Measurements from ENCODE around the gene PLEKHA6. TPM values are rescaled to one million over a fixed set of nuclear protein-coding genes. Genes with fewer than 3 reads are reported as not detected.

The PLEKHA6 gene
- total RNA-seq, 4 donors from 2014 or later, result 4.3 to 13.2 (median 7.7) TPM

- Histone ChIP-seq H3K27me3 (peaks cover 0 to 15% (median 4%) of the 10 kb centered on the region in 3 donors), H3K36me3 (no peaks in the 10 kb centered on the region), H3K9me3 (no peaks in the 10 kb centered on the region), H3K4me3 (no peak overlapping the region), H3K27ac (peak overlapping the region; percentile 39 to 75 (median 68)), H3K4me1 (peaks cover 21 to 22% of the 10 kb centered on the region in 2 donors)
- intact Hi-C loops (cut with DNase I; ENCODE audit: low total_unique reads) (no loop called here), in situ Hi-C loops (cut with MboI; ENCODE audit: low sequenced_read_pairs in 4 of 4) (no loop called here)
- DNase-seq (peak in 1 of 2 donors; percentile 54), ATAC-seq (peak; percentile 74 to 81)
- TF ChIP-seq, protein P1, sequence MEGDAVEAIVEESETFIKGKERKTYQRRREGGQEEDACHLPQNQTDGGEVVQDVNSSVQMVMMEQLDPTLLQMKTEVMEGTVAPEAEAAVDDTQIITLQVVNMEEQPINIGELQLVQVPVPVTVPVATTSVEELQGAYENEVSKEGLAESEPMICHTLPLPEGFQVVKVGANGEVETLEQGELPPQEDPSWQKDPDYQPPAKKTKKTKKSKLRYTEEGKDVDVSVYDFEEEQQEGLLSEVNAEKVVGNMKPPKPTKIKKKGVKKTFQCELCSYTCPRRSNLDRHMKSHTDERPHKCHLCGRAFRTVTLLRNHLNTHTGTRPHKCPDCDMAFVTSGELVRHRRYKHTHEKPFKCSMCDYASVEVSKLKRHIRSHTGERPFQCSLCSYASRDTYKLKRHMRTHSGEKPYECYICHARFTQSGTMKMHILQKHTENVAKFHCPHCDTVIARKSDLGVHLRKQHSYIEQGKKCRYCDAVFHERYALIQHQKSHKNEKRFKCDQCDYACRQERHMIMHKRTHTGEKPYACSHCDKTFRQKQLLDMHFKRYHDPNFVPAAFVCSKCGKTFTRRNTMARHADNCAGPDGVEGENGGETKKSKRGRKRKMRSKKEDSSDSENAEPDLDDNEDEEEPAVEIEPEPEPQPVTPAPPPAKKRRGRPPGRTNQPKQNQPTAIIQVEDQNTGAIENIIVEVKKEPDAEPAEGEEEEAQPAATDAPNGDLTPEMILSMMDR (IDR thresholded peaks at IDR 0.05 in 4 of 5, conservative IDR thresholded peaks at IDR 0.05 in 1 of 5), result no peak
- no peak for TF ChIP-seq POLR2A (IDR thresholded peaks at IDR 0.05)
Observed at GRCh38 chr1:204293605-204294337, 66.0 kb downstream of the PLEKHA6 start.

- DNase-seq (no peak), ATAC-seq (no peak)
- H3K4me1 ChIP-seq, result peaks cover 22 to 27% of the 10 kb centered on the region in 2 donors
- H3K27me3 ChIP-seq, result peaks cover 0 to 18% (median 8%) of the 10 kb centered on the region in 3 donors
- intact Hi-C loops (cut with DNase I; ENCODE audit: low total_unique reads), result no loop called here
- no peaks in the 10 kb centered on the region for H3K9me3 ChIP-seq
- H3K27ac ChIP-seq, result peak overlapping the region; percentile 39 to 75 (median 68)
- no peak overlapping the region for H3K4me3 ChIP-seq
- TF ChIP-seq, protein P1 (IDR thresholded peaks at IDR 0.05 in 4 of 5, conservative IDR thresholded peaks at IDR 0.05 in 1 of 5), result no peak
- no peak for TF ChIP-seq POLR2A (IDR thresholded peaks at IDR 0.05)
- in situ Hi-C loops (cut with MboI; ENCODE audit: low sequenced_read_pairs in 4 of 4), result no loop called here
- H3K36me3 ChIP-seq, result no peaks in the 10 kb centered on the region
Observed at GRCh38 chr1:204292740-204293139, 67.0 kb downstream of the PLEKHA6 start.

DNA sequence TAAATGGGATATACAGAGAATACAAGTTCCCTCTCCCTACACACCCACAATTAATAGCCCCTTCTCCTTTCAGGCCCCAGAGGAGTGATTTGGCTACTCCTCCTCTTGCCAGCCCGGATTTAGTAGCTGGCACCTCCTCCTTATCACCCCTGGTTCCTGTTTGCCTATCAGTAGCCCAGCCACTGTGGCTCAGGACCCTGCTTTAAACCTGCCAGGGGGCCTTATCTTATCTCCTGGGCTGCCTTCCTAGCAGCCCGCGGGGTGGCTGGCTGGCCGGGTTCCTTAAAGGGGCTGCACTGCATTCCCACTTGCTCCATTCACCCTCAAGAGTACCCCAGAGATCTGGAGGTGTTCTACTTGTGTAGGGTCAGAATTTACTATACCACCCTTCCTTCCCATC, 70.4 kb downstream of the PLEKHA6 start:
- no peak for TF ChIP-seq POLR2A (IDR thresholded peaks at IDR 0.05)
- TF ChIP-seq, protein P1 (IDR thresholded peaks at IDR 0.05 in 4 of 5, conservative IDR thresholded peaks at IDR 0.05 in 1 of 5), result no peak
- intact Hi-C loops (cut with DNase I; ENCODE audit: low total_unique reads), result no loop called here
- in situ Hi-C loops (cut with MboI; ENCODE audit: low sequenced_read_pairs in 4 of 4), result no loop called here
- no peak overlapping the region for H3K4me3 ChIP-seq
- peaks cover 0 to 18% (median 8%) of the 10 kb centered on the region in 3 donors for H3K27me3 ChIP-seq
- no peaks in the 10 kb centered on the region for H3K36me3 ChIP-seq
- no peak for DNase-seq
- H3K9me3 ChIP-seq, result no peaks in the 10 kb centered on the region
- H3K4me1 ChIP-seq, result peaks cover 3 to 16% of the 10 kb centered on the region in 2 donors
- ATAC-seq, result no peak
- peak overlapping the region in 2 of 4 donors; percentile 4 to 66 for H3K27ac ChIP-seq

DNA sequence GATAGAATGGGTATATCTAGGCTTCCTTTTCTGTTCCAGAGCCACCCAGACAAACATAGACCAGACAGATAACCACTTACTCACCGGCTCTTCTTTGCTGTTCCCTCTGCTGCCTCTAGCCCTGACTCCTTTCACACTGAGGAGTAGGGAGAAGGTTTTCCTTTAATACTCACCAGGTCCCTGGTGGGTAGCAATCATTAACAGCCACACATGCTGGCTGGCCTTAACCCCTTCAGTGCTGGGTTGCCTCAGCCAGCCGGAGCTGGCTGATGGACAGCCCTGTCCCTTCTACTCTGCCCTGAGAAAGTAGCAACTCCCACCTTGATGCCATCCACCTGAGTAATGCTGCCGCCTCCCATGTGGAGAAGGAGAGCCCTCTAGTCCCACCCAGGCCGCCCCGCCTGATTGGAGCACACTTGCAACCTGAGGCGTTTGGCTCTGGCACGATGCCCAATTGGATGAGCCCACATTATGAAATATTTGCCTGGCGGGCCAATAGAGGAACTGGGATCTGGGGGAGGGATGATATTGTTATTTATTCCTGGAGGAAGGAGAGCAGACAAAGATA, 71.6 kb downstream of the PLEKHA6 start:
- Histone ChIP-seq H3K4me1 (peaks cover 7 to 8% of the 10 kb centered on the region in 2 donors), H3K27me3 (peaks cover 0 to 14% (median 8%) of the 10 kb centered on the region in 3 donors), H3K27ac (peak overlapping the region; percentile 55 to 66 (median 62)), H3K36me3 (no peaks in the 10 kb centered on the region), H3K4me3 (peak overlapping the region in 2 of 4 donors; percentile 26 to 35), H3K9me3 (no peaks in the 10 kb centered on the region)
- DNase-seq, result peak in 1 of 2 donors; percentile 68
- TF ChIP-seq, protein P1 (IDR thresholded peaks at IDR 0.05 in 4 of 5, conservative IDR thresholded peaks at IDR 0.05 in 1 of 5), result no peak
- peak in 1 of 2 donors; percentile 21 for TF ChIP-seq POLR2A (IDR thresholded peaks at IDR 0.05)
- peak; percentile 42 to 48 for ATAC-seq
- in situ Hi-C loops (cut with MboI; ENCODE audit: low sequenced_read_pairs in 4 of 4) (no loop called here), intact Hi-C loops (cut with DNase I; ENCODE audit: low total_unique reads) (no loop called here)
